H9 (cell line): Measurements from ENCODE around the gene CEP63. TPM values are rescaled to one million over a fixed set of nuclear protein-coding genes. Genes with fewer than 3 reads are reported as not detected.

Experiments used
- DNase-seq: peaks from one replicate; pipeline ENCODE4 v3.0.0-alpha.2; 2017
- H2AFZ ChIP-seq: one replicate; pipeline ENCODE4 v1.6.1; 2013; ENCODE audit warnings: mild to moderate bottlenecking, low read length, control low read depth, moderate library complexity
- H2AK5ac ChIP-seq: 2 replicates; pipeline ENCODE4 v1.6.1; 2013; ENCODE audit warnings: low read length, control low read depth, mixed read lengths; ENCODE audit not compliant: insufficient read length
- H2BK120ac ChIP-seq: one replicate; pipeline ENCODE4 v1.6.1; 2013; ENCODE audit warnings: low read depth, mild to moderate bottlenecking, low read length, control low read depth, inconsistent platforms; ENCODE audit not compliant: poor library complexity, severe bottlenecking
- H2BK12ac ChIP-seq: 2 replicates; pipeline ENCODE4 v1.6.1; 2013; ENCODE audit warnings: low read length, control low read depth, mixed read lengths, low read depth; ENCODE audit not compliant: insufficient read length
- H2BK15ac ChIP-seq: 2 replicates; pipeline ENCODE4 v1.6.1; 2013; ENCODE audit warnings: low read depth, low read length, control low read depth
- H2BK20ac ChIP-seq: one replicate; pipeline ENCODE4 v1.6.1; 2013; ENCODE audit warnings: low read depth, mild to moderate bottlenecking, low read length, control low read depth, inconsistent platforms; ENCODE audit not compliant: poor library complexity, severe bottlenecking
- H2BK5ac ChIP-seq: 2 replicates; pipeline ENCODE4 v1.6.1; 2013; ENCODE audit warnings: low read length, control low read depth, mixed read lengths; ENCODE audit not compliant: insufficient read length
- H3K14ac ChIP-seq: 2 replicates; pipeline ENCODE4 v1.6.1; 2013; ENCODE audit warnings: low read length, control low read depth; ENCODE audit not compliant: insufficient read depth
- H3K18ac ChIP-seq: 2 replicates; pipeline ENCODE4 v1.6.1; 2013; ENCODE audit warnings: low read depth, mild to moderate bottlenecking, mixed read lengths, low read length, control low read depth; ENCODE audit not compliant: insufficient read length
- H3K23ac ChIP-seq: 2 replicates; pipeline ENCODE4 v1.6.1; 2013; ENCODE audit warnings: low read length, control low read depth, mixed read lengths, low read depth; ENCODE audit not compliant: insufficient read length
- H3K23me2 ChIP-seq: 2 replicates; pipeline ENCODE4 v1.6.1; 2013; ENCODE audit warnings: low read depth, mild to moderate bottlenecking, mixed read lengths, low read length, control low read depth; ENCODE audit not compliant: insufficient read length, poor library complexity, severe bottlenecking
- H3K27ac ChIP-seq: 2 replicates; pipeline ENCODE4 v1.5.1; 2013; ENCODE audit warnings: low read length, control low read depth, mixed read lengths, low read depth; ENCODE audit not compliant: insufficient read length
- H3K27me3 ChIP-seq: 2 replicates; pipeline ENCODE4 v1.6.1; 2013; ENCODE audit warnings: low read length, control low read depth, inconsistent platforms; ENCODE audit not compliant: insufficient read depth
- H3K4ac ChIP-seq: 2 replicates; pipeline ENCODE4 v1.6.1; 2013; ENCODE audit warnings: low read depth, mild to moderate bottlenecking, control low read depth, inconsistent platforms, low read length, moderate library complexity
- H3K4me1 ChIP-seq: 2 replicates; pipeline ENCODE4 v1.6.1; 2013; ENCODE audit warnings: low read length, control low read depth, inconsistent platforms; ENCODE audit not compliant: insufficient read depth
- H3K4me2 ChIP-seq: 2 replicates; pipeline ENCODE4 v1.6.1; 2013; ENCODE audit warnings: low read length, control low read depth, mixed read lengths; ENCODE audit not compliant: insufficient read length, insufficient read depth
- H3K56ac ChIP-seq: 2 replicates; pipeline ENCODE4 v1.6.1; 2013; ENCODE audit warnings: low read depth, mild to moderate bottlenecking, mixed read lengths, low read length, control low read depth; ENCODE audit not compliant: insufficient read length
- H3K79me1 ChIP-seq: 2 replicates; pipeline ENCODE4 v1.6.1; 2013; ENCODE audit warnings: low read depth, mild to moderate bottlenecking, moderate library complexity, low read length, control low read depth, inconsistent platforms; ENCODE audit not compliant: insufficient read depth, poor library complexity, severe bottlenecking
- H3K79me2 ChIP-seq: 2 replicates; pipeline ENCODE4 v1.6.1; 2013; ENCODE audit warnings: low read length, control low read depth, inconsistent platforms; ENCODE audit not compliant: insufficient read depth
- H3K9ac ChIP-seq: 2 replicates; pipeline ENCODE4 v1.6.1; 2013; ENCODE audit warnings: low read length, control low read depth, mixed read lengths; ENCODE audit not compliant: insufficient read length; ENCODE audit errors: extremely low read depth
- H3K9me3 ChIP-seq: one replicate; pipeline ENCODE4 v1.6.1; 2013; ENCODE audit warnings: low read depth, low read length, inconsistent platforms; ENCODE audit not compliant: control insufficient read depth
- H3T11ph ChIP-seq: one replicate; pipeline ENCODE4 v1.6.1; 2013; ENCODE audit warnings: mild to moderate bottlenecking, low read length, control low read depth, inconsistent platforms
- H4K20me1 ChIP-seq: one replicate; pipeline ENCODE4 v1.6.1; 2013; ENCODE audit not compliant: control insufficient read depth, insufficient read length, insufficient read depth
- H4K5ac ChIP-seq: 2 replicates; pipeline ENCODE4 v1.6.1; 2013; ENCODE audit warnings: low read depth, mild to moderate bottlenecking, mixed read lengths, low read length, control low read depth; ENCODE audit not compliant: insufficient read length
- H4K8ac ChIP-seq: replicated peaks from 2 replicates; pipeline ENCODE4 v1.6.1; 2013; ENCODE audit warnings: low read length, control low read depth, mixed read lengths, low read depth; ENCODE audit not compliant: insufficient read length
- H4K91ac ChIP-seq: 2 replicates; pipeline ENCODE4 v1.6.1; 2013; ENCODE audit warnings: low read depth, mild to moderate bottlenecking, moderate library complexity, mixed read lengths, low read length, control low read depth; ENCODE audit not compliant: insufficient read length
- H3K27ac Mint-ChIP-seq, 3 experiments: 2 replicates in 2 of 3; 3 replicates in 1 of 3; pipeline ENCODE4 v1.8.0; 2020 to 2021; ENCODE audit warnings: mixed read lengths in 3 of 3, mild to moderate bottlenecking in 1 of 3, moderate library complexity in 1 of 3
- H3K27me3 Mint-ChIP-seq: 2 replicates; pipeline ENCODE4 v1.8.0; 2021; ENCODE audit warnings: low read depth, mild to moderate bottlenecking, moderate library complexity, mixed read lengths
- H3K36me3 Mint-ChIP-seq, 3 experiments: 2 replicates in 2 of 3; 3 replicates in 1 of 3; pipeline ENCODE4 v1.8.0; 2020 to 2021; ENCODE audit warnings: low read depth in 3 of 3, mixed read lengths in 3 of 3; ENCODE audit not compliant: insufficient read depth in 1 of 3
- H3K4me1 Mint-ChIP-seq, 2 experiments: 2 replicates each; pipeline ENCODE4 v1.8.0; 2020; ENCODE audit warnings: mixed read lengths in 2 of 2
- H3K4me3 Mint-ChIP-seq, 2 experiments: 2 replicates in 1 of 2; 3 replicates in 1 of 2; pipeline ENCODE4 v1.8.0; 2020 to 2021; ENCODE audit warnings: mild to moderate bottlenecking in 2 of 2, mixed read lengths in 2 of 2, moderate library complexity in 1 of 2
- H3K9me3 Mint-ChIP-seq, 2 experiments: 2 replicates in 1 of 2; 3 replicates in 1 of 2; pipeline ENCODE4 v1.8.0; 2020; ENCODE audit warnings: mild to moderate bottlenecking in 2 of 2, mixed read lengths in 2 of 2, moderate library complexity in 1 of 2
- WGBS: extraction: QIAGEN DNeasy Blood & Tissue Kit; methylation state at CpG from one replicate; pipeline ENCODE4 v1.1.7; 2013; ENCODE audit warnings: missing lambda C conversion rate, low lambda C conversion rate, mixed read lengths; ENCODE audit not compliant: insufficient read length; ENCODE audit errors: extremely low coverage; 5-methylcytosine and 5-hydroxymethylcytosine counted together
- total RNA-seq: library from RNA; stranded (reverse); gene quantifications from 2 replicates; pipeline ENCODE4 v1.2.1, GENCODE V29; 2021
- TF ChIP-seq, protein P1 (sequence below): fragments of 200-600 bp; sonication (generic); conservative IDR thresholded peaks from 3 replicates; pipeline ENCODE4 v1.8.0; 2021; ENCODE audit warnings: antibody characterized with exemption, mild to moderate bottlenecking

CEP63 gene
- total RNA-seq, 1 experiment from 2014 or later: 16.2 TPM

GRCh38 chr3:134562055-134562454, 76.2 kb downstream of the CEP63 start:
- H2BK120ac ChIP-seq: no peak overlapping the region
- DNase-seq: no peak
- no peak overlapping the region for H3K27ac ChIP-seq
- no peak overlapping the region for H2AK5ac ChIP-seq
- no peak overlapping the region for H3K23ac ChIP-seq
- H3K27me3 ChIP-seq: no peaks in the 10 kb centered on the region
- H2AFZ ChIP-seq: no peak overlapping the region
- H3K79me2 ChIP-seq: no peaks in the 10 kb centered on the region
- Mint-ChIP-seq H3K27me3 (no peaks in the 10 kb centered on the region), H3K4me3 (no peak overlapping the region), H3K9me3 (no peaks in the 10 kb centered on the region), H3K4me1 (peaks cover 9 to 11% of the 10 kb centered on the region in 2 experiments), H3K27ac (no peak overlapping the region), H3K36me3 (peaks cover 0 to 3% (median 0%) of the 10 kb centered on the region in 3 experiments; a peak in 3 of 7 replicates)
- no peak overlapping the region for H3K18ac ChIP-seq
- no peak overlapping the region for H3K14ac ChIP-seq
- no peak overlapping the region for H3T11ph ChIP-seq
- WGBS: no CpG with 5 or more reads among the region's 4 CpGs
- H3K4me2 ChIP-seq: no peak overlapping the region
- no peak overlapping the region for H2BK20ac ChIP-seq
- H3K4ac ChIP-seq: no peak overlapping the region
- H2BK12ac ChIP-seq: no peak overlapping the region
- H4K8ac ChIP-seq: no peak overlapping the region
- no peak overlapping the region for H3K9ac ChIP-seq
- no peak overlapping the region for H4K5ac ChIP-seq
- H2BK15ac ChIP-seq: no peak overlapping the region
- TF ChIP-seq, protein P1, sequence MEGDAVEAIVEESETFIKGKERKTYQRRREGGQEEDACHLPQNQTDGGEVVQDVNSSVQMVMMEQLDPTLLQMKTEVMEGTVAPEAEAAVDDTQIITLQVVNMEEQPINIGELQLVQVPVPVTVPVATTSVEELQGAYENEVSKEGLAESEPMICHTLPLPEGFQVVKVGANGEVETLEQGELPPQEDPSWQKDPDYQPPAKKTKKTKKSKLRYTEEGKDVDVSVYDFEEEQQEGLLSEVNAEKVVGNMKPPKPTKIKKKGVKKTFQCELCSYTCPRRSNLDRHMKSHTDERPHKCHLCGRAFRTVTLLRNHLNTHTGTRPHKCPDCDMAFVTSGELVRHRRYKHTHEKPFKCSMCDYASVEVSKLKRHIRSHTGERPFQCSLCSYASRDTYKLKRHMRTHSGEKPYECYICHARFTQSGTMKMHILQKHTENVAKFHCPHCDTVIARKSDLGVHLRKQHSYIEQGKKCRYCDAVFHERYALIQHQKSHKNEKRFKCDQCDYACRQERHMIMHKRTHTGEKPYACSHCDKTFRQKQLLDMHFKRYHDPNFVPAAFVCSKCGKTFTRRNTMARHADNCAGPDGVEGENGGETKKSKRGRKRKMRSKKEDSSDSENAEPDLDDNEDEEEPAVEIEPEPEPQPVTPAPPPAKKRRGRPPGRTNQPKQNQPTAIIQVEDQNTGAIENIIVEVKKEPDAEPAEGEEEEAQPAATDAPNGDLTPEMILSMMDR: no peak
- no peaks in the 10 kb centered on the region for H3K9me3 ChIP-seq
- H3K56ac ChIP-seq: no peak overlapping the region
- no peaks in the 10 kb centered on the region for H4K20me1 ChIP-seq
- H3K79me1 ChIP-seq: no peaks in the 10 kb centered on the region
- no peaks in the 10 kb centered on the region; the same call in 1 of the 2 replicates for H3K4me1 ChIP-seq
- H2BK5ac ChIP-seq: no peak overlapping the region
- H3K23me2 ChIP-seq: no peaks in the 10 kb centered on the region
- no peak overlapping the region for H4K91ac ChIP-seq
